Endometrium (tissue), 2 donors: ENCODE measurements around the gene SPATA13.
"Not testable (repeated sequence)": the region's sequence is repeated elsewhere in the genome, so short reads cannot be mapped to it uniquely, and the experiment has no call there.

Source experiments
- FAIRE-seq: peaks from 2 replicates; lab custom pipeline; 2012; peaks lifted over from hg19 to GRCh38; lab: Jason Lieb, UNC
- donor health status: control.
- donor health status: control.

The SPATA13 gene

DNA sequence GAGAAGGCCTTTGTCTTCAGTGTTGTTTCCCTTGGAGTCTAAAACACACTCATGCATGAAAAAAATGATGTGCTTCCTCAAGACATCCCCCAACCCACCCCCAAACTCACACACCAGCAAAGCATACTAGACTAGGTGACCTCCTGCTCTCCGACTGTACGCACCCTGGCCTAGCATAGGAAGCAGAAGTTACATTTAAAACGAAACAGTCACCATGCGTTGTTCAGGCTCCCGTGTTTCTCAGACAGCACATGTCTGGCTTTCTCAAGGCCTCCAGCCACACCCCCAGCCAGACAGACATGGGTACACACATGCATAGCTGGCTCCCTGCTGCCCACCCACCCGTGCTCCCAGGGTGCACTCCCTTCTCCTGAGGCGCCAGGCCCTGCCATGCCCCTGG lies 120.2 kb downstream of the SPATA13 start:
- no peak for FAIRE-seq

DNA sequence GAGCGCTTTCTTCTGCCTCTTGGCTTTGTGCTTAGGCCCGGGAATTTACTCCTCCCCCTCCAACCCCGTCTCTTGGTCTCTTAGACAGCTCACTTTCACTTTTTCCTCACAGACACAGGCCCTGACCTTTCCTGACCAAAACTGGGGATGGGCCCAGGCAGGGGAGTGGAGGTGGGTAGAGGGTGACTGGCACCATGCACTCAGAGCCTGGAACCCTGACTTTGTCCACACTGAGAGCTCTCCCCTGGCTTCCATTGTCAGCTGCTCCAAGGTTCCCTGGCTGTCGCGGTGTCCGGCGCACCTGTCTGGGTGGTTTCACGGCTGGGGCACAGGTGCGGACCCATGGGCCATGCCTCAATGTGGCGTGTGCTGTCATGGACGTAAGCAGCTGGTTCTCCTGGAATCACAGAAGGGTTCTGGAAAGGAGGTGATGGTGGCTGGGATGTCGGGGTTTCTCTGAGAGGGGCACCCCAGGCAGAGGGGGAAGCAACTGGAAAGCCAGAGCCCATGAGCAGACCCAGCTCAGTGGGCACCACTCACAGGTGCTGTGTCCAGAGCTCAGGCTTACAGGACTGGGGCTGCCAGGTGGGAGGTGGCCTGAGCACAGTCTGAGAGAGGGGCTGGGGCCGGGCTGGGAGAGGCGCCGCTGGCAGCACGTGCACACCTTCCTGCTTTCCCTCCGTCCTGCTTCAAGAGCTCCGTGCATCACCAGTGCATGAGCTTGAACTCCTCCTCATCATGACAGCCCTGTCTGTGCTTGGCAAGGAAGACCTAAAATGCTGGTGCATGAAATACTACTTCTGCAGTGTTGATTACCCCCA lies 120.9 kb downstream of the SPATA13 start:
- no peak for FAIRE-seq

DNA sequence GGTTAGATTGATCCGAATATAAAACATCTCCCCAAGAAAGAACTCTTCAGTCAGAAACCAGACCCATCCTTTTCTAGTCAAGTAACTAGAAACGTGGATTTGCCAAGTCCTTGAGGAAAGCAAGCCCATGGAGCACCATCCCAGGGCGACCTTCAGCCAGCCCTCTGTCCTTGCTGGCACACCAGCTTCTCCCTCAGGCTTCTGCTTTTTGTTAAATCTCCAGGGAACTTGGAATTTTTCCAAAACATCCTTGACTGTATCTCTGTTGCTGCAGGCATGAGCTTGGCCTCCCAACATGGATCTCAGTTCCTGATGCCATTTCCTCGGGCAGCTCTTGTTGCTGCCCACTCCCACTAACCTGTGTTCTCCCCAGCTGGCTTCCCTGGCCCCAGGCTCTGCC lies 121.7 kb downstream of the SPATA13 start:
- no peak for FAIRE-seq

DNA sequence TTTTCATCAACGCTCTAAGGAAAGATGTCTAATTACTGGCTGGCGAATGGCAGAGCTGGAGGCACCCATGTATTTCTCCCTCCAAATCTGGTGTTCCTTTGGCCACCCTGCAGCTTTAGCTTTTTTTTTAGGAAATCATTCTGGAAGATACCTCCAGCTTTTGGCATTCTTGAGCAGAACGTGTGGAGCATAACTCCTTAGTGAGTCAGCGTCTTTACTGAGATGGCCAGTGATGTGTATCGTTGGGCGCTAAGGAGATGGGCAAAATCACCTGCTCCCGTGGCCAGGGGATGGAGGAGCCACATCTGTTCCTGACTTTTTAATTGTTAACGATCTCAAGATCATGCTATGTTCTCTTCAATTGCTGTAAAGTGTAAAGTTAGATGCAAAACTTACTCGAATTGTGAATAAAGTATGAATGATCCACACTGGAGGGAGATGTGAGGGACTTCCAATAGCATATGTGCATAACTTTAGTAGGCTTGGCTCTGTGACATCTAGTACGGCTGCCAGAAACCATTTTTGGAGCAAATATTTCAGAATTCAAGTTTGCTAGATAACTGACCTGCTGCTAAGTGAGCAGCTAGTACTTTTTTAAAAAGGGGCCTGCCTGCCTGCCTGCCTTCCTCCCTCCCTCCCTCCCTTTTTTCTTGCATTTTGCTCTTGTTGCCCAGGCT lies 124.5 kb downstream of the SPATA13 start:
- FAIRE-seq, result no peak

DNA sequence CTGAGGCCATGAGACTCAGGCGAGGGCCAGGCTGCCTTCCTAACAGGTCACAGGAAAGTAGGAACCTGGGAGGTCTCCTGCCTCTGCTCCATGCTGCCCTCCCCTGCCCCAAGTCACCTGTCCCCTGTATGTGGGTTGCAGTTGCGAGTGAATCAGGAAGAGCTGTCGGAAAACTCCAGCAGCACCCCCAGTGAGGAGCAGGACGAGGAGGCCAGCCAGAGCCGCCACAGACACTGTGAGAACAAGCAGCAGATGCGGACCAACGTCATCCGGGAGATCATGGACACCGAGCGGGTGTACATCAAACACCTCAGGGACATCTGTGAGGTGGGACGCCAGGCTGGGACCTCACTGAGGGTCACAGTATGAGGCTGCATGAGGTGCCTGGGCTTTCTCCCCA lies 126.1 kb downstream of the SPATA13 start:
- FAIRE-seq, result no peak

DNA sequence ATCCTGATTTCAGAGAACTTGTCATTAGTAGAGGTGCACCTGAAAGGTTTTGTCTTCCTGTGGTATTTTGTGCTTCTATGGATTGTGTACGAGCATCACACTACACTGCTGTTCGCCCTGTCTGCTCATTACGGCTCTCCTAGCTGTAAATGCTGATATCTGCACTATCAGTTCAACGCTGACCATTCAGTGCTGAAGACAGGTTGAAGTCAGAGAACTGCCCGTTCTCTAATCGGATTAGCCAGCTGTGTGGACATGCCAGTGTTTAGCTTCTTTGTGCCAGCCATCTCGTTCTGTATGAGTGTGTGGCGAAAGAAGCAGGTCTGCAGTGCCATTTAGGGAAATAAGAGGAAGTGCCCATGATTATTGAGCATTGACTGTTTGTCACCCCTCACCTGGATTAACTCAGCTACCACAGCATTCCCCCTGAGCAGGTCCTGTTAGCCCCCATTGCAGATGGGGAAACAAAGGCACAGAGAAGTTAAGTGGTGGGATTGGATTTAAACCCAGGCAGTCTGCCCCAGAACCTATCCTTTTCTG lies 127.3 kb downstream of the SPATA13 start:
- FAIRE-seq, result no peak

DNA sequence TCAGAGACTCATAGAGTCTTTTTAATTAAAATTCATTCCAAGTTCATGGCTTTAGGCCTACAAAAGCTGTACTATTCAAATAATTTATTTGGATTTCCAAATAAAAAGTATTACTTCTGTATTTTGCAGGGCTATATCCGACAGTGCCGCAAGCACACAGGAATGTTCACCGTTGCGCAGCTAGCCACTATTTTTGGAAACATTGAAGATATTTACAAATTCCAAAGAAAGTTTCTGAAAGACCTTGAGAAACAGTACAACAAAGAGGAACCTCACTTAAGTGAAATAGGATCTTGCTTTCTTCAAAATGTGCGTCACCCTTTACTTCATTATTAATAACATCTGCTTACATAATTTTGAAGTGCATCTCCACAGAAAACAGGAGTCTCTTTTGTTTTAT lies 128.3 kb downstream of the SPATA13 start:
- peak; percentile 93 for FAIRE-seq

DNA sequence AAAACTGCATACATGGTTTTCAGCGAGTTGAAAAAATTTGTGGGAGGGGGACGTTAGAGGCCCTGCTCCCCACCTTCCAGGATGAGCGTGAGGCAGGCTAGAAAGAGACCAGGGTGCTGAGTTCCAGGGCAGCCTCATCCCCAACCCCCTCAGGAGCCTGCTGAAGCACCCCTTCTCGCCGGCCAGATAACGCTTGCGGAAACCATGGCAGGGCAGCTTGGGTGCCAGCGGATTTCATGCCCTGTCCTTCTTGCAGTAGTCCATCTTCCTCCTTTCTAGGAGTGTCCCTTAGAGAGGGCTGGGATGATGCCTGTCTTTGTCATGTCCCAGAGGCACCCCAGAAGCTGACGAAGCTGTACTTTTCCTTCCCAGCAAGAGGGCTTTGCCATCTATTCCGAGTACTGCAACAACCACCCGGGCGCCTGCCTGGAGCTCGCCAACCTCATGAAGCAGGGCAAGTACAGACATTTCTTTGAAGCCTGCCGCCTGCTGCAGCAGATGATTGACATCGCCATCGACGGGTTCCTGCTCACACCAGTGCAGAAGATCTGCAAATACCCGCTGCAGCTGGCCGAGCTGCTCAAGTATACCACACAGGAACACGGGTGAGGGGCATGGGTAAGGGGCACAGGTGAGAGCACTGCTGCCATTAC lies 129.9 kb downstream of the SPATA13 start:
- no peak for FAIRE-seq

DNA sequence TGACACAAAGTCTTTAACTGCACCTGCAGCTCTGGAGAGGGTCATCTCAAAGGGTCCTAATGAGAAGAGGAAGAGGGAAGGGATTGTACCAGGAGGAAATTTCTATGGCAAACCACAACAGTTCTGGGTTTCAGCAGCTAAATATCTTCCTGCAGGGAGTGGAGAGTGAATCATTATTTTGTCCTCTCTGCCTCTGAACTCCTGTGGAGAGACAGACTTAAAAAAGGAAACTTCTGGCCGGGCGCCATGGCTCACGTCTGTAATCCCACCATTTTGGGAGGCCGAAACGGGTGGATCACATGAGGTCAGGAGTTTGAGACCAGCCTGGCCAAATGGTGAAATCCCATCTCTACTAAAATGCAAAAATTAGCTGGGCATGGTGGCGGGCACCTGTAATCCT lies 132.0 kb downstream of the SPATA13 start:
- FAIRE-seq, result no peak

DNA sequence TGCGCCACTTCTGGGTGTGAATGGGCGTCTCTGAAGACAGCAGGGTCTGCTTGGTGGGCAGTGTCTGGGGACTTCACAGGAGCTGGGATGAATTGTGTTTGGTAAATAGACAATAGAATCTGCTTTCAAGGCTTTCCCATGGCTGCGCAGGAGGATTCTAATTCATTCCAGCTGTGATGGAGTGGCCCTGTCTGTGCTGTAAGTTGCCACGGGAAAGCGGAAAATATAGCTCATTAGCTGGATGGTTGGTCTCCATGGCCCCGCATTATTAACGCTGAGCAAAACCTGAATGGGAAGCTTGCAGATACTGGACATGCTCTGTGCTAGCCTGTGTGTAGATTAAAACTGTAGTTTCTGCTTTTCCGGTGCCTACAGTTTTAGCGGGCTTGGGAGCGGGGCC lies 133.2 kb downstream of the SPATA13 start:
- no peak for FAIRE-seq

DNA sequence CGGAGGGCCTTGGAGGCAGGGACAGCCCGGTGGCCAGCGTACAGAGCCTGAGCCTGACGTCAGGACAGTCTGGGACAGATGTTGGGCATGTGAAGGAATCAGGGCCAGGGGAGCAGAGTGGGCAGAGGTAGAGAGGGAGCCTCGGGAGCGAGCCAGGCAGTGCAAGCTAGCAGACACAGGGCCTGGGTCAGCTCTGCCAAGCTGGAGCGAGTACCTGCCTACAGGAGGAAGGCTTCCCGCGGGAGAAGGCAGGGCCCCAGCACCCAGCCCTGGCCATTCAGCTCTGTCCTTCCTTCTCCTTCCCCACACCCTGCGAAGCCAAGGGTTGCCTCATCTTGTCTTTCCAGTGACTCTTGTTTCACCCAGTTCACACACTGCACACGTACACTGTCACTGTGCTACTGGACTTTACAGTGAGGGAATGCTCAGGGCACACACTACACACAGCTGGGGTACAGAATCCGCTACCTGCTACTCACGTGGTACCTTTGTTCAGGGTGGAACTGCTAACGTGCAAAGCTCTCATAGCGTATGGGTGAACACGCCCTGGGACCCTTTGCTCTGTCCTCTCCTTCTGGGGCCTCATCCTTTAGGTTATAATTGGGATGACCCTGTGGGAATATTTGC lies 139.1 kb downstream of the SPATA13 start:
- no peak for FAIRE-seq

DNA sequence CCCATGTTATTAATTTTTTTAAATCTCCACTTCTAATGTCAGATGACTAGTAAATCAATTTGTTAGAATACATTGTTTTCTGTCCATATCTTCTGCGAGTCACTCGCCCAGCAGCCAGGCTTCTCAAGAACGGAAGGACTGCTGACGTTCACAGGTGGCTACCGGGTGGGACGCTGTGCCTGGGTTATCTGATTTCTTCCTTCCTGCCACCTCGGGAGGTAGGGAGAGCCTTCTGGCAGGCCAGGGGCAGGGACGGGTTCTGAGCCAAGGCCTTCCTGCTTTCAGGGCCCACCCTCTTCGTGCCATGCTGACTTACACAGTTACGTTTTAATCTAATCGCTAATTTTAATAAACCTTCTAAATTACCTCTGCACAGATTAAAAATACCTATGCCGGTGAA lies 140.9 kb downstream of the SPATA13 start:
- FAIRE-seq, result no peak

DNA sequence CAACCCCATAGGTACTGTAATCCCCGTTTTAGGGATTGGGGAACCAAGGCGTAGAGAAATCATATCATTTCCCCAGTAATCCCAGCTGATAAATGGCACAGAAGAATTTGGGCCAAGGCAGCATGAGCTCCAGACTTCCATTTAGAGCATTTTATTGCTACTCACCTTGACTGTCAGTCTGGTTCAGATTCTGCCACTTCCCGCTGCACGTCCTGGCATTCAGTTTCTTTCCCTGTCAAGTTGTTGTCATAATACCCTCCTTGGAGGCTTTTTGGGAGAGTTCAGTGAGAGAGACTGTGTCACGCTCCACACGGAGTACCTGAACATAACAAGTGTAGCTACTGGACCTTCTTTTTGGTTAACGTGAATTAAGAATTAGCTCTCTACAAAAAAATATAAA lies 141.4 kb downstream of the SPATA13 start:
- FAIRE-seq, result no peak

DNA sequence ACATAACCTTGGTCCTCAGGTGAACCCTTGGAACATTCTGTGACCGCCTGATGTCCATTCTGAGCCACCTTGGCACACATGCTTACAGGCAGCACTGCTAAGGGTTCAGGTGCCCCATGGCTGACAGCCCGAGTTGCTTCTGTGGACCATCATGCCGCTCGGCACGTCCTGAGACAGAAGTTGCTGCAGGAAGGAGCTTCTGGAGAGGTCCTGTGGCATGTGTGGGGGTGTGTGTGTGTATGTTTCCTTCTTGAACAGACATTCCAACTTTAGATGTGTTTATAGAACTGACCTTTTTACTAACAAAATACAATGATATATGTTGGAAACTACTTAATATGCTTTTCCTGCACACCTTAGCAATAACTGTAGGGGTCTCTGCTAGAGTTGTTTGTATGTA lies 144.1 kb downstream of the SPATA13 start:
- FAIRE-seq, result no peak

DNA sequence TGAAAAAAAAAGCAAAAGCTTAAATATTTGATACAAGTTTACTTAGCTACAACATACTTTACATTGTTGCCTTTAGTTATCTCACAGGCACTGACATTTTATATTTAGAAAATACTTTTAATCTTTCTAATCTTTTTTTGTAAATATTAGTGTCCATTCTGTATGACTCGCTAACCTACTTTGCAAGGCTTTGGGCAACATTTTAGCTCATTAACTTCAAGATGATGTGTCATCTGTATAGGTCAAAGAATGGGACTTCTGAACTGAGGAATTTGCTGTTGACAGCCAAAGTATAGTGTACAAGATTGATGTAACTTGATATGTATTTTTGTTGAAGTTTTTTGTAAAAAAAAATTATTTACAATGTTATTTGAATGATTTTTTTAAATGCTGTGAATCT lies 146.1 kb downstream of the SPATA13 start:
- no peak for FAIRE-seq

DNA sequence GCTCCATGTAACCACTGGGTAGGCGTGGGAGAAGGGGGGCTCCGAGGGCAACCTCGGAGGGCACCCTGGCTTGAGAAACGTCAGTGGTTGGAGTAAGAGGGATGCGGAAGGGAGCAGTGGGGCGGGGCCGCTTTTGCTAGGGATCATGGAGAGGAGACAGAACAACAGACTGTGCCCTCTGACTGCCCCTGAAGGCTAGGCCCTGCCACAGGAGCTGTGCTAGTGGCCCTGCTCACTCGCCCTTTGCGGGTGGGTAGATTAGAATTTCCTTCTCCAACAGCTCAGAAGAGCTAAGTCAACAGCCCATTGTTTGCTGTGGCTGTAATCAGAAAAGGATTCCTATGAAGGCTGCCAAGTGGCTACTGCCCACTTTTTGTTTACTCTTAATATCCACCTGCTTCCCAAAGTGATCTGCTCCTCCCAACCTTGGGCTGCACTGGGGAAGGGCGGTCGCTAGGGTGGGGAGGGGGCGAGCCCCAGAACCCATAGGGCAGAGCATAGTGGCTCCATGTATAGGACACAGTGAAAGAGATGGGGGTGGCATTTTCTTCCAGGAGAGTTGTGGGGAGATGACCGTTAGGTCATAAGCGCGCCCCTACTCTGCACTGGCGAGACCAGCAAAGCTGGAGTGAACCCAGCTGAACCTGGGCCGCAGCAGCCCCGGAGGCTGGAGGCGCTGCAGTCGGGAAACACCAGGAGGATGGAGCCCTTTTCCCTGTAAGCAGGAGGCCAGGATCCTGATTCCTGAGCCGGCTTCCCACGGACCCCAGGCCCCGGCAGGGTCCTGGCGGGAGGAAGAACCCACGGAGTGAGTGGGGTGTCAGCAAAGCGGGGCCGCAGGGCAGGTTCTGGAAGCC lies 146.9 kb downstream of the SPATA13 start:
- FAIRE-seq, result no peak

DNA sequence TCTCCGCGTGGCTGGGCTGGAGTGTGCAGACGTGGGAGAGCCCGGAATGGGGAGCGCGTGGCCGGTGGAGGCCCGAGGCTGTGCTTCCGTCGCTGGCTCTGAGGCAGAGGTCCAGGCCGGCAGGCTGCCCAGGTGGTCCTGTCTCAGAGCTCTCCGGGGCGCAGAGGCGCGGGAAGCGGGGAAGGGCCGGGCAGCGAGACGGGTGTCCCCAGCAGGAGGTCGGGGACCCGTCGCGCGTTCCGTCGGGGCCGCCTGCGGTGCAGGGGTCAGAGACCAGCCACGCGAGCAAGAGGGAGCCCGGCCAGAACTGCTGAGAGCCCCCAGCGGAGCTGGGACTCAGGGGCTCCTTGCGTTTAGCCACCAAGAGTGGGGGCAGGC lies 147.5 kb downstream of the SPATA13 start:
- no peak for FAIRE-seq

DNA sequence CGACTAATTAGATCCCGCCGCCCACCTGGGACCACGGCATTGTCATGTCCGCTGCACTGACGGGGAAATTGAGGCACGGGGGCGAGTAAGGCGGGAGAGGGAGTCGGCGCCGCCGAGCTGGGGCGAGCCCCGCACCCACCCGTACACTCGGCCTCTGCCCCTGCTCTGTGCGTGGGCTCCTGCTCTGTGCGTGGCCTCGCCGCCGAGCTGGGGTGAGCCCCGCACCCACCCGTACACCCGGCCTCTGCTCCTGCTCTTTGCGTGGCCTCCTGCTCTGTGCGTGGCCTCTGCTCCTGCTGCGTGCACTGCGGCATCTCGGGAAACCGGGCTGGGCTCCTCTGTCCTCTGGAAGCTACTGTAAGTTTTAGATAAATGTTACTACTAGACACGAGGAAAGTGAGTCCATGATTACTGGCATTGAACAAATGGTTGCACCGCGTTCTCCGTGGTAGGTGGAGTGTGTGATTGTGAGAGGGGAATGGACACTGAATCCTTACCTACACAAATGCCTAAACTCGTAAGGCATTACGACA lies 148.0 kb downstream of the SPATA13 start:
- no peak for FAIRE-seq

DNA sequence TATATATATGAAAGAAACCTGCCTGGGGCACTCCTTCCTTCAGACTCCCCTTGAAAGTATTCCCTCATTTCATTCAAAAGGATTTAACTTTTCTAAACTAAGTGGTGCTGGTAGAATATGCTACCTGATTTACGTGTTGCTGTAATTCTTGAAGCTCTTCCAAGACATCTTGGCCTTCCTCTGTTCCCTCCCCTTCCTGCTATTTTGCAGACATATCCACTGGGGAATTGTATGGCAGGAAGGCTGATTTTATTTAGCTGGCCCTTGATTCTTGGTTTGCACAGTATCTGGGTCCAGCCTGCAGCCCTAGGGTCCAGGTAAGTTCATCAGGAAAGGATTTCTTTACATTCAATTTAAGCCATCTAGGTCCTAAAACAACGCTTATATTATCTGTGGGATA lies 148.8 kb downstream of the SPATA13 start, which contains the start of gene C1QTNF9:
TSS of gene C1QTNF9 (plus strand) at position 281 of the 400 bp plus-strand sequence. CDS start 6,424 bp downstream, outside the sequence.
- FAIRE-seq, result not testable (repeated sequence)

DNA sequence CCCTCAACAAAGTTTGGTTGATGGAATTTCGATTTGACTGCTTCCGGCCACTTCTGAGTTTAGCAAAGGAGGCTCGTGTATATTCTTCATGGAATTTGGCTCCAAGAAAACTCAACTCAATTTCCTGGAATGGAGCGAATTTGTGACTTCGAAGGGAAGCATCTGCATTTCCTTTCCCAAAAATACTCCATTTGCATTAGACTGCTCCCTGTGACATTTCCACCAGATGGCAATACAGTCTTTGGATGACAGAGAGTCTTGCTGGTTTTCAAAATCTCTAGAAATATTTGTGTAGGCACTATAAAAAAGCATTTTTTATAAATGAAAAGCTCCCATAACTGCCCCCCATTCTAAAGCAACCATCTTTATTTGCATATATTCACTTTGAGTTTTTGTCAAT lies 152.9 kb downstream of the SPATA13 start:
- peak; percentile 51 for FAIRE-seq

DNA sequence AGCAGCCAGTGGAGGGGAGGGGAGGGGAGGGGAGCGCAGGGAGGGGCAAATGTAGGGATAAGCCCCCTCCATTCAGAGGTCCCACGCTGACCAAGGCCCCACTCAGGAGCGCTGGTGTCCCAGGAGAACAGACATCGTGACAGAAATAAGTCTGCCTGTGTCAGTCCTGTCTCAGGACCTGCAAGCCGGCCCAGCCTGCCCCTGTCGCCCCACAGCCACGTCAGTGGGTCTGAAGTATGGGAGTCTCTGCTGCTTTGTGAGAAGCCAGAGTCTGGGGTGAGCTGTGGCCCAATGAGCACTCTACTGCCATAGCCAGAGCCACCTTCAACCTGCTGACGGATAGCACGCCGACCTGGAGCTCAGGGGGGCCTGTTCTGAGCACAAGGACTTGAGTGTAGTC lies 157.3 kb downstream of the SPATA13 start:
- not testable (repeated sequence) for FAIRE-seq
